A549 (cell line): ENCODE results near the gene ZNF230. TPM values are rescaled to one million over a fixed set of nuclear protein-coding genes. Genes with fewer than 3 reads are reported as not detected.

Experiments used
- ATAC-seq, 2 experiments: fragments of 200-7000 bp in 1 of 2; fragments of >200 bp in 1 of 2; cut with Nextera tagmentation in 1 of 2; cut with Tn5 transposase in 1 of 2; 3 replicates each; pipeline versions ENCODE4 v1.8.0 to v1.9.1; 2018 to 2020; ENCODE audit warnings: mild to moderate bottlenecking in 1 of 2, moderate library complexity in 1 of 2
- CTCF ChIA-PET: fragments of 300-600 bp; sonication (Branson Sonifier 250); formaldehyde crosslinking; extraction: SDS; loops from one replicate; lab custom pipeline; 2021; ENCODE audit warnings: antibody characterized with exemption, inconsistent platforms; lab: Yijun Ruan, JAX
- POLR2A ChIA-PET: fragments of 350-600 bp; formaldehyde crosslinking; extraction: SDS; loops from one replicate; lab custom pipeline; 2021; ENCODE audit warnings: antibody characterized with exemption, inconsistent platforms; lab: Yijun Ruan, JAX
- DNase-seq, 2 experiments: peaks; one replicate each; pipeline versions ENCODE4 v3.0.0 to v3.0.0-alpha.2; 2011 to 2016; ENCODE audit warnings: low read depth in 1 of 2, low spot score in 1 of 2
- FAIRE-seq: peaks from 2 replicates; lab custom pipeline; 2011; peaks lifted over from hg19 to GRCh38; lab: Jason Lieb, UNC
- H3K27ac ChIP-seq, 2 experiments: fragments of >200 bp; sonication (Bioruptor Twin); formaldehyde crosslinking; 3 replicates each; pipeline ENCODE4 v1.5.1; 2016 to 2017
- H3K4me1 ChIP-seq: fragments of >200 bp; sonication (Bioruptor Twin); formaldehyde crosslinking; 3 replicates; pipeline ENCODE4 v1.6.1; 2016
- H3K4me2 ChIP-seq: fragments of >200 bp; sonication (Bioruptor Twin); formaldehyde crosslinking; 3 replicates; pipeline ENCODE4 v1.6.1; 2016
- H3K4me3 ChIP-seq: fragments of >200 bp; sonication (Bioruptor Twin); formaldehyde crosslinking; 3 replicates; pipeline ENCODE4 v1.5.1; 2016
- H3K9me3 ChIP-seq: fragments of >200 bp; sonication (Bioruptor Twin); formaldehyde crosslinking; 3 replicates; pipeline ENCODE4 v1.6.1; 2016
- ATOH8 ChIP-seq: fragments of 250-450 bp; sonication (Bioruptor Pico); IDR thresholded peaks from 2 replicates; pipeline ENCODE4 v1.5.0; 2020; ENCODE audit warnings: low read depth, mild to moderate bottlenecking, moderate library complexity
- CBX2 ChIP-seq: fragments of 200-600 bp; sonication (generic); IDR thresholded peaks from 2 replicates; pipeline ENCODE4 v1.6.1; 2016; ENCODE audit warnings: low read depth, mild to moderate bottlenecking, borderline replicate concordance
- CHD2 ChIP-seq: fragments of 150-350 bp; IDR thresholded peaks from 2 replicates; pipeline ENCODE4 v1.6.1; 2014; ENCODE audit warnings: low read length; ENCODE audit not compliant: partially characterized antibody
- CHD4 ChIP-seq: fragments of 200-600 bp; sonication (generic); IDR thresholded peaks from 2 replicates; pipeline ENCODE4 v1.6.1; 2016; ENCODE audit warnings: antibody characterized with exemption, mild to moderate bottlenecking, borderline replicate concordance
- CTCF ChIP-seq: fragments of >200 bp; sonication (Bioruptor Twin); formaldehyde crosslinking; IDR thresholded peaks from 3 replicates; pipeline ENCODE4 v1.5.1; 2016
- E2F6 ChIP-seq: IDR thresholded peaks from 2 replicates; pipeline ENCODE4 v1.6.1; 2012; ENCODE audit warnings: low read depth, borderline replicate concordance
- HOXA7 ChIP-seq: fragments of 250-450 bp; sonication (Bioruptor Pico); IDR thresholded peaks from 2 replicates; pipeline ENCODE4 v1.5.0; 2020; ENCODE audit warnings: mild to moderate bottlenecking, moderate library complexity
- HOXB5 ChIP-seq: fragments of 250-450 bp; sonication (Bioruptor Pico); IDR thresholded peaks from 2 replicates; pipeline ENCODE4 v1.5.0; 2020; ENCODE audit warnings: mild to moderate bottlenecking, moderate library complexity
- JUN ChIP-seq, 2 experiments: fragments of >200 bp; sonication (Bioruptor Twin); formaldehyde crosslinking; IDR thresholded peaks; 2 replicates in 1 of 2; 3 replicates in 1 of 2; pipeline ENCODE4 v1.6.1; 2016 to 2017
- KDM1A ChIP-seq: fragments of 200-600 bp; sonication (generic); IDR thresholded peaks from 2 replicates; pipeline ENCODE4 v1.6.1; 2016; ENCODE audit warnings: low read depth, mild to moderate bottlenecking
- KDM5A ChIP-seq: fragments of 200-600 bp; sonication (generic); IDR thresholded peaks from 2 replicates; pipeline ENCODE4 v1.6.1; 2016; ENCODE audit warnings: antibody characterized with exemption, mild to moderate bottlenecking
- MAFK ChIP-seq: fragments of 450-650 bp; IDR thresholded peaks from 2 replicates; pipeline ENCODE4 v1.6.1; 2014; ENCODE audit not compliant: partially characterized antibody
- MAZ ChIP-seq: fragments of 150-350 bp; IDR thresholded peaks from 2 replicates; pipeline ENCODE4 v1.6.1; 2014; ENCODE audit warnings: antibody characterized with exemption, low read depth, low read length, borderline replicate concordance
- NR3C1 ChIP-seq: fragments of >200 bp; sonication (Bioruptor Twin); formaldehyde crosslinking; IDR thresholded peaks from 3 replicates; pipeline ENCODE4 v1.6.1; 2017
- PBX3 ChIP-seq: IDR thresholded peaks from 2 replicates; pipeline ENCODE4 v1.6.1; 2012
- PHF8 ChIP-seq: fragments of 200-600 bp; sonication (generic); IDR thresholded peaks from 2 replicates; pipeline ENCODE4 v1.6.1; 2016; ENCODE audit warnings: low read depth, mild to moderate bottlenecking, antibody characterized with exemption, moderate library complexity, borderline replicate concordance
- POLR2AphosphoS2 ChIP-seq: conservative IDR thresholded peaks from 2 replicates; pipeline ENCODE4 v1.6.1; 2012; ENCODE audit warnings: low read length, improper control_type of control experiment, inconsistent platforms
- REST ChIP-seq: fragments of 200-600 bp; sonication (generic); IDR thresholded peaks from 2 replicates; pipeline ENCODE4 v1.6.1; 2016; ENCODE audit warnings: antibody characterized with exemption, mild to moderate bottlenecking, moderate library complexity
- TFCP2L1 ChIP-seq: fragments of 250-450 bp; sonication (Bioruptor Pico); IDR thresholded peaks from 2 replicates; pipeline ENCODE4 v1.5.0; 2021; ENCODE audit warnings: mild to moderate bottlenecking
- ZC3H11A ChIP-seq: fragments of 450-650 bp; IDR thresholded peaks from 2 replicates; pipeline ENCODE4 v1.6.1; 2014; ENCODE audit warnings: antibody characterized with exemption, mild to moderate bottlenecking
- WGBS: methylation state at CpG from one replicate; pipeline ENCODE4 v1.1.6; 2017; ENCODE audit errors: missing lambda C conversion rate; 5-methylcytosine and 5-hydroxymethylcytosine counted together
- polyA plus RNA-seq, 4 experiments: library from polyadenylated mRNA; depleted of rRNA in 3 of 4; stranded (reverse); fragments of >200 nt; fragmentation: RNase III in 1 of 4; extraction: RNeasy Plus Mini Kit Qiagen cat#74134 plus additional on column Dnase treatment in 1 of 4; gene quantifications; 2 replicates in 3 of 4; 3 replicates in 1 of 4; pipeline ENCODE4 v1.2.3, GENCODE V29; 2011 to 2017
- TF ChIP-seq, protein P1 (sequence below): fragments of 150-350 bp; IDR thresholded peaks from 2 replicates; pipeline ENCODE4 v1.6.1; 2014; ENCODE audit warnings: low read depth, mild to moderate bottlenecking, low read length
- TF ChIP-seq, protein P2 (sequence below): IDR thresholded peaks from 2 replicates; pipeline ENCODE4 v1.6.1; 2012
- TF ChIP-seq, protein P3 (sequence below): fragments of 450-650 bp; IDR thresholded peaks from 2 replicates; pipeline ENCODE4 v1.6.1; 2014; ENCODE audit warnings: antibody characterized with exemption

Gene ZNF230
- polyA plus RNA-seq, 2 of the 4 experiments (the other 2 are of a cell fraction): 3.1 to 6.2 TPM

DNA sequence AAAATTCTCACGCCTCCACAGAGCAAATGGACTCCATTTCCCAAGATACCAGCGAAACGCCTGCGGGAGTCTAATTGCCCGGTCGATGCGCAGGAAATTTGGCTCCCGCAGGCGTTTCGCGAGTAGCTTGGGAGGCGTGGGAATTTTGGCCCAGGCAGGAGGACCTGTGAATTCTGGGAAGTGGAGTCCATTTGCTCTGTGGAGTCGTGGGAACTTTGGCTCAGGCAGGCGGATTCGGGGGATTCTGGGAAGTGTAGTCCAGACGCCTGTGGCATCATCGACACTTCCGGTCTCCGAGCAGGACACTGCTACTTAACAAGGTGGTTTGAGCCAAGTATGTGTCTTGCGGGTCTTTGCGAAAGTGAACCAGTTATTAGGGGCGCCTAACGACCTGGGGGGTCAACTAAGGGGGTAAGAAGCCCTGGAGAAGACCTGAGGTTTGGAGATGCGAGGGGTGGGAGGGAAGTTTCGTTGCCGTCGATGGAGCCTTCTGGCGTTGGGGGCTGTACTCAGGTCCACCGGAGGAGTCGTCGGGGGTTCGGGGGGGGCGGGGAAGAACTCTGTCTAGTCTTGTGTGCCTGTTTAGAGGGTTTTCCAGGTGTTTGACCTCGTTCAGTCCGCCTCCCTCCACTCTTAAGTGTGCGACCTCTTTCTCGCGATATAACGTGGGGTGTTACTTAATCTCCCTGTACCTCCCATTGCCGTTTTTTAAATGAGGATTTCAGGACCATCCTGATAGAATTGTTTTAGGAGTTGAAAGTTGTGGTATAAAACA lies 18.7 kb upstream of the ZNF230 start, which contains the start of gene ZNF155 (continued):
- peak; percentile 51; the same call in 1 of the 2 replicates for TF ChIP-seq REST
- TF ChIP-seq E2F6: peak; percentile 51; the same call in 1 of the 2 replicates
- TF ChIP-seq HOXB5 (CRISPR knock-in tag): peak; percentile 29; the same call in 1 of the 2 replicates
- TF ChIP-seq, protein P1, sequence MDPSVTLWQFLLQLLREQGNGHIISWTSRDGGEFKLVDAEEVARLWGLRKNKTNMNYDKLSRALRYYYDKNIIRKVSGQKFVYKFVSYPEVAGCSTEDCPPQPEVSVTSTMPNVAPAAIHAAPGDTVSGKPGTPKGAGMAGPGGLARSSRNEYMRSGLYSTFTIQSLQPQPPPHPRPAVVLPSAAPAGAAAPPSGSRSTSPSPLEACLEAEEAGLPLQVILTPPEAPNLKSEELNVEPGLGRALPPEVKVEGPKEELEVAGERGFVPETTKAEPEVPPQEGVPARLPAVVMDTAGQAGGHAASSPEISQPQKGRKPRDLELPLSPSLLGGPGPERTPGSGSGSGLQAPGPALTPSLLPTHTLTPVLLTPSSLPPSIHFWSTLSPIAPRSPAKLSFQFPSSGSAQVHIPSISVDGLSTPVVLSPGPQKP: no peak

- FAIRE-seq (no peak), ATAC-seq (peak; percentile 46 to 59; a peak in 5 of 6 replicates), DNase-seq (no peak)
- ChIA-PET POLR2A (interaction anchor here (1.7 kb wide), 1 partner anchor 50 kb away, joined by 4 read pairs; the partner anchor contains the start of gene ZNF45), CTCF (no interaction called here)
- TF ChIP-seq CHD4 (no peak), PBX3 (no peak), ZC3H11A (no peak), ATOH8 (CRISPR knock-in tag) (no peak), TFCP2L1 (CRISPR knock-in tag) (no peak), HOXA7 (CRISPR knock-in tag) (no peak), POLR2AphosphoS2 (no peak)
- TF ChIP-seq, protein P2, sequence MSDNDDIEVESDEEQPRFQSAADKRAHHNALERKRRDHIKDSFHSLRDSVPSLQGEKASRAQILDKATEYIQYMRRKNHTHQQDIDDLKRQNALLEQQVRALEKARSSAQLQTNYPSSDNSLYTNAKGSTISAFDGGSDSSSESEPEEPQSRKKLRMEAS: no peak
- H3K27ac ChIP-seq: peak overlapping the region; percentile 69 to 83
- peaks cover 74% of the 10 kb centered on the region for H3K9me3 ChIP-seq
- WGBS: 47% methylated on average over 14 of the region's 14 CpGs
- no peaks in the 10 kb centered on the region for H3K4me1 ChIP-seq
- peak overlapping the region; percentile 67 for H3K4me3 ChIP-seq
- peak overlapping the region; percentile 67 for H3K4me2 ChIP-seq
Observed at GRCh38 chr19:43984687-43985000, 18.1 kb upstream of the ZNF230 start.

- H3K4me1 ChIP-seq: no peaks in the 10 kb centered on the region
- peaks cover 73% of the 10 kb centered on the region for H3K9me3 ChIP-seq
- ChIA-PET CTCF (no interaction called here), POLR2A (no interaction called here)
- H3K27ac ChIP-seq: no peak overlapping the region
- WGBS: 67% methylated on average over 10 of the region's 10 CpGs
- no peak overlapping the region for H3K4me2 ChIP-seq
- H3K4me3 ChIP-seq: no peak overlapping the region
- ATAC-seq: no peak
- FAIRE-seq: no peak
- DNase-seq: no peak
- TF ChIP-seq JUN (IDR thresholded peaks at IDR 0.05) (no peak), CHD2 (no peak), CBX2 (no peak), CTCF (no peak), KDM1A (no peak), KDM5A (no peak), MAFK (no peak), MAZ (no peak), NR3C1 (no peak), PHF8 (no peak)
- TF ChIP-seq, protein P3, sequence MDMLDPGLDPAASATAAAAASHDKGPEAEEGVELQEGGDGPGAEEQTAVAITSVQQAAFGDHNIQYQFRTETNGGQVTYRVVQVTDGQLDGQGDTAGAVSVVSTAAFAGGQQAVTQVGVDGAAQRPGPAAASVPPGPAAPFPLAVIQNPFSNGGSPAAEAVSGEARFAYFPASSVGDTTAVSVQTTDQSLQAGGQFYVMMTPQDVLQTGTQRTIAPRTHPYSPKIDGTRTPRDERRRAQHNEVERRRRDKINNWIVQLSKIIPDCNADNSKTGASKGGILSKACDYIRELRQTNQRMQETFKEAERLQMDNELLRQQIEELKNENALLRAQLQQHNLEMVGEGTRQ: no peak
Observed at GRCh38 chr19:43997631-43998290, 5.0 kb upstream of the ZNF230 start.
